NT2/D1 (cell line): ENCODE data around the gene MIA2.

ENCODE experiments used
- SUZ12 ChIP-seq: IDR thresholded peaks from 2 replicates; pipeline ENCODE4 v1.6.1; 2011; ENCODE audit not compliant: insufficient read length, insufficient read depth; ENCODE audit errors: extremely low read depth
- YY1 ChIP-seq: IDR thresholded peaks from 2 replicates; pipeline ENCODE4 v1.6.1; 2011; ENCODE audit not compliant: insufficient read length, insufficient read depth
- ZNF274 ChIP-seq: IDR thresholded peaks from 2 replicates; pipeline ENCODE4 v1.6.1; 2011; ENCODE audit warnings: mild to moderate bottlenecking, low read depth, low read length

DNA sequence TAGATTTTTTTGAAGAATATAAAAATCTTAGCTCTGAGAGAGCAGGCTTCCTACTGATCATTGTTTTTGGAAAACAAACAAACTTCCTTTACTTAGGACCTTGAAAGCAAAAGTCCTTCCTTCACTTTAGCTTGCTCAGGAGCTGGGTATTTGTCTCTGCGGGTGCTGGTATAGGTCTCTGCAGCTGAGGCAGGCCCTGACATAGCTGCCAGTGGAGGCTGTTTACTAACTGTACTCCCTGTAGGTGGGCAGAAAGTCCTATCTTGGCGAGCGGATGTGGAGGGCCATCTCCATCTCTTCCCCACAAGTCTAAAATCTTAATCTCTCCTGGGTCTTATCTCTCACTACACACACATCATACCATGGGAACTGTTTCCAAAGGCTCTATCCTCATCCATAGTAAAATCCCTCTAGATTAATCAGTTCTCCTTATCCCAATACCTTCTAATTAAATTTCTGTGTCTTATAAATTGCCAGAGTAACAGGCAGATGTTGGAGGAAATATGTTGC is 4.1 kb upstream of the MIA2 start:
- TF ChIP-seq YY1 (no peak), SUZ12 (no peak), ZNF274 (no peak)
